ENCODE results near the gene SLIT3. TPM values are rescaled to one million over a fixed set of nuclear protein-coding genes. Genes with fewer than 3 reads are reported as not detected.

The SLIT3 gene
- 0.15 and 0.34 TPM in 2 replicates for total RNA-seq

DNA sequence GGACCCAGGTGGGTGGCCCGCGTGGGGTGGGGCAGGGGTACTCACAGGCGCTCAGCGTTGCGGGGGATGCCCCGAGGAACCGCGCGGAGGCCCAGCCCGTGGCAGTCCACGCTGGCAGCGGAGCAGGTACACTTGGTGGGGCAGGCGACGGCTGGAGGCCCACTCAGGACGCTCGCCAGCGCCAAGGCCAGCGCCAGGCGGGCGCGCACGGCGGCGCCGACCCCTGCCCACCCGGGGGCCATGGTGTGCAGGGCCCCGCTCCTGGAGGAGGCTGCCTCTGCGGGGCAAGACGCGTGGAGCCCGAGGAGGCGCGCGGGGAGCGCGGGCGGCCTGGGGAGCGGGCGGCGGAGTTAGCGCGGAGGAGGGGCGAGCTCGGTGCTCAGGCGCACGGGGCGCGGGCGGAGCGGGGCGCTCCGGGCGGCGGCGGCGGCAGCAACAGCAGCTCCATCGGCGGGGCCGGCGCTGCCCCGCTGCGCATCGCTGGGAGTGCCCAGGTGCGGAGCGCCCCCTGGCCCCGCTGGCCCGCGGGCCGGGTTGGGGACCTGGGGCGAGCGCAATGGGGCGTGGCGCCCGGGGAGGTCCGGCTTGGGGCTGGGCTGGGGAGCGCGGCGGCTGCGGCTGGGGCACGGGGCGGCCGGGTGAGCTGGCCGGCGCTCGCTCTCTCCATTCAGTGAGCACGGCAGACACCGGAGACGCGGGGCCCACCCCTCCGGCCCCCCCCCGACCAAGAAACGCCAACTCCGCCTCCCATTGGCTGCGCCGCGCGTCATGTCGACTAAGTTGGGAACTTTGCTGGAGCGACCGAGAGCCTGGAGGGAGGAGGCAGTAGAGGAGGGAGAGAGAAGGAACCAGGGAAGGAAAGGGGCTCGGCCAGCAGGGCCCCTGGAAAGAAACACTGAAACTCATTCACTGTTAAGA, at the start of gene SLIT3:
Gene SLIT3, minus strand, starts transcription at position 672 of the 918 bp plus-strand sequence. Its CDS starts 430 bp downstream, at position 242.

